SU-DHL-6 (cell line): ENCODE results near the gene EPHB2.

Experiments
- H2AFZ ChIP-seq: fragments of 200-600 bp; sonication (generic); 2 replicates; pipeline ENCODE4 v1.6.1; 2014; ENCODE audit warnings: low read depth, mild to moderate bottlenecking, moderate library complexity, mixed read lengths, antibody characterized with exemption, low read length; ENCODE audit not compliant: severe bottlenecking
- H3F3A ChIP-seq: fragments of 200-600 bp; shearing (Covaris generic); 2 replicates; pipeline ENCODE4 v1.6.0; 2016; ENCODE audit warnings: antibody characterized with exemption, mild to moderate bottlenecking; ENCODE audit not compliant: insufficient read depth
- H3K27ac ChIP-seq: fragments of 200-600 bp; sonication (generic); 2 replicates; pipeline ENCODE4 v1.5.1; 2016; ENCODE audit warnings: low read depth, mild to moderate bottlenecking, low read length, moderate library complexity, mixed read lengths
- H3K27me3 ChIP-seq: fragments of 200-600 bp; sonication (generic), shearing (Covaris generic); 2 replicates; pipeline ENCODE4 v1.6.0; 2014; ENCODE audit warnings: mild to moderate bottlenecking, low read length
- H3K36me3 ChIP-seq: fragments of 200-600 bp; sonication (generic); 2 replicates; pipeline ENCODE4 v1.6.1; 2014; ENCODE audit warnings: mild to moderate bottlenecking, low read length, mixed read lengths
- H3K4me2 ChIP-seq: fragments of 300-600, 200-600 bp; shearing (Covaris generic), sonication (generic); 2 replicates; pipeline ENCODE4 v1.6.0; 2014; ENCODE audit warnings: low read length, low read depth, mild to moderate bottlenecking; ENCODE audit not compliant: poor library complexity, severe bottlenecking
- H3K4me3 ChIP-seq: fragments of 200-600 bp; sonication (generic); 2 replicates; pipeline ENCODE4 v1.5.1; 2014; ENCODE audit warnings: antibody characterized with exemption, low read length, mild to moderate bottlenecking, mixed read lengths; ENCODE audit not compliant: insufficient read depth, poor library complexity, severe bottlenecking
- H3K79me2 ChIP-seq: fragments of 200-600 bp; sonication (generic); 2 replicates; pipeline ENCODE4 v1.6.1; 2014; ENCODE audit warnings: mild to moderate bottlenecking, low read length, moderate library complexity; ENCODE audit not compliant: insufficient read depth
- H3K9ac ChIP-seq: fragments of 200-600 bp; sonication (generic); 2 replicates; pipeline ENCODE4 v1.7.0; 2014; ENCODE audit warnings: mild to moderate bottlenecking, low read length
- H3K9me2 ChIP-seq: fragments of 200-600 bp; sonication (generic); replicated peaks from 2 replicates; pipeline ENCODE4 v1.6.1; 2014; ENCODE audit warnings: low read length; ENCODE audit not compliant: insufficient read depth
- H3K9me3 ChIP-seq: fragments of 200-600 bp; sonication (generic); 2 replicates; pipeline ENCODE4 v1.6.1; 2014; ENCODE audit warnings: low read length, mixed read lengths; ENCODE audit not compliant: insufficient read depth
- H4K20me1 ChIP-seq: fragments of 200-600 bp; sonication (generic); 2 replicates; pipeline ENCODE4 v1.6.1; 2014; ENCODE audit warnings: low read depth, mild to moderate bottlenecking, antibody characterized with exemption, low read length, moderate library complexity, mixed read lengths
- EZH2phosphoT487 ChIP-seq: fragments of 200-600 bp; sonication (generic), shearing (Covaris generic); conservative IDR thresholded peaks from 2 replicates; pipeline ENCODE4 v1.6.1; 2018; ENCODE audit warnings: mild to moderate bottlenecking, antibody characterized with exemption, low read length, moderate library complexity, mixed read lengths
- TF ChIP-seq, protein P1 (sequence below): fragments of 200-600 bp; sonication (generic); IDR thresholded peaks from one replicate; pipeline ENCODE4 v1.5.1; 2017; ENCODE audit warnings: antibody characterized with exemption, mild to moderate bottlenecking, low read length, moderate library complexity; ENCODE audit not compliant: insufficient read depth, poor library complexity, severe bottlenecking

The EPHB2 gene

DNA sequence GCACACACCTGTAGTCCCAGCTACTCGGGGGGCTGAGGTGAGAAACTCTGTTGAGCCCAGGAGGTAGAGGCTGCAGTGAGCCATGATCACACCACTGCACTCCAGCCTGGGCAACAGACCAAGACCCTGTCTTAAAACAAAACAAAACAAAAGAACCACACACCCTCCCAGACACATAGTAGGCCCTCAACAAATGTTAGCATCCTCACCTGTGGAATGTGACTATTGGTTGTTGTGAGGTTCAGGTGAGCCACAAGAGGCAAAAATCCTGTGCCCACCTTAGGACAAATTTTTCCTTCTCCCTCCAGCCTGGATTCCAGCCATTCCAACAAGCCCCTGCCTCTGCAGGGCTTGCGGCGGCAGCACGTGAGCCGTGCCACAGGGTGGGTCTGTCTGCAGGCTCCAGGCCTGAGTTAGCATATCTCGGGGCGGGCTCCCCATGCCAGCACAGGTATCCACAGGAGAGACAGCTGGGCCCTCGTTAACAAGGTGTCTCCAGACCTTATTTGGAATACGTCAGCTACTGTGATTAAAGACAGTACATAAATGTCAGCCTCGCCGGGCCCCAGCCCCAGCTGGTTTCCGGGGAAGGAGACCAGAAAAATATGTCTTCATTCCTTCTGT is 40.2 kb upstream of the EPHB2 start:
- Histone ChIP-seq H3K36me3 (no peaks in the 10 kb centered on the region), H3F3A (no peaks in the 10 kb centered on the region), H3K9me2 (no peaks in the 10 kb centered on the region), H4K20me1 (no peaks in the 10 kb centered on the region), H3K9ac (no peak overlapping the region), H3K79me2 (no peaks in the 10 kb centered on the region), H3K9me3 (no peaks in the 10 kb centered on the region), H3K4me2 (no peak overlapping the region), H3K27ac (no peak overlapping the region), H2AFZ (no peak overlapping the region), H3K4me3 (no peak overlapping the region), H3K27me3 (no peaks in the 10 kb centered on the region)
- TF ChIP-seq EZH2phosphoT487, result no peak
- TF ChIP-seq, protein P1, sequence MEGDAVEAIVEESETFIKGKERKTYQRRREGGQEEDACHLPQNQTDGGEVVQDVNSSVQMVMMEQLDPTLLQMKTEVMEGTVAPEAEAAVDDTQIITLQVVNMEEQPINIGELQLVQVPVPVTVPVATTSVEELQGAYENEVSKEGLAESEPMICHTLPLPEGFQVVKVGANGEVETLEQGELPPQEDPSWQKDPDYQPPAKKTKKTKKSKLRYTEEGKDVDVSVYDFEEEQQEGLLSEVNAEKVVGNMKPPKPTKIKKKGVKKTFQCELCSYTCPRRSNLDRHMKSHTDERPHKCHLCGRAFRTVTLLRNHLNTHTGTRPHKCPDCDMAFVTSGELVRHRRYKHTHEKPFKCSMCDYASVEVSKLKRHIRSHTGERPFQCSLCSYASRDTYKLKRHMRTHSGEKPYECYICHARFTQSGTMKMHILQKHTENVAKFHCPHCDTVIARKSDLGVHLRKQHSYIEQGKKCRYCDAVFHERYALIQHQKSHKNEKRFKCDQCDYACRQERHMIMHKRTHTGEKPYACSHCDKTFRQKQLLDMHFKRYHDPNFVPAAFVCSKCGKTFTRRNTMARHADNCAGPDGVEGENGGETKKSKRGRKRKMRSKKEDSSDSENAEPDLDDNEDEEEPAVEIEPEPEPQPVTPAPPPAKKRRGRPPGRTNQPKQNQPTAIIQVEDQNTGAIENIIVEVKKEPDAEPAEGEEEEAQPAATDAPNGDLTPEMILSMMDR, result no peak

DNA sequence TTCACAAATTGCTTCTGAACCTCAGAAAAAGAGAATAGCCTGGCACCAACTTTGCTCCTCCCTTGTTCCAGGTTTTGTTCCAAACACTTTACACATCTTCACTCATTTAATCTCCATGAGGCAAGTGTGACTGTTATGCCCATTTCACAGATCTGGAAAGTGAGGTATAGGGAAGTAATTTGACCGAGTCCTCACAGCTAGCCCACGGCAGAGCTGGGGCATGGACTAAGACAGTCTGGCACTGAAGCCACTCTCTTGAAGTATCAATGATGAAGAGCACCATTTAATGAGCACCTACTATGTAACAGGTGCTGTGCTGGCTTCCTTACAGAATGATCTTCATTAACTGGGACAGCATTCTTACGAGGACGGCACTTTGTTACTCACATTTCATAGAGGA is 38.6 kb upstream of the EPHB2 start:
- no peaks in the 10 kb centered on the region for H3K27me3 ChIP-seq
- no peak overlapping the region for H3K9ac ChIP-seq
- TF ChIP-seq, protein P1, result no peak
- no peak for TF ChIP-seq EZH2phosphoT487
- no peaks in the 10 kb centered on the region for H3K9me3 ChIP-seq
- no peak overlapping the region for H3K27ac ChIP-seq
- no peak overlapping the region for H3K4me2 ChIP-seq
- H2AFZ ChIP-seq, result no peak overlapping the region
- H4K20me1 ChIP-seq, result no peaks in the 10 kb centered on the region
- H3F3A ChIP-seq, result no peaks in the 10 kb centered on the region
- no peak overlapping the region for H3K4me3 ChIP-seq
- no peaks in the 10 kb centered on the region for H3K36me3 ChIP-seq
- H3K9me2 ChIP-seq, result no peaks in the 10 kb centered on the region
- no peaks in the 10 kb centered on the region for H3K79me2 ChIP-seq

DNA sequence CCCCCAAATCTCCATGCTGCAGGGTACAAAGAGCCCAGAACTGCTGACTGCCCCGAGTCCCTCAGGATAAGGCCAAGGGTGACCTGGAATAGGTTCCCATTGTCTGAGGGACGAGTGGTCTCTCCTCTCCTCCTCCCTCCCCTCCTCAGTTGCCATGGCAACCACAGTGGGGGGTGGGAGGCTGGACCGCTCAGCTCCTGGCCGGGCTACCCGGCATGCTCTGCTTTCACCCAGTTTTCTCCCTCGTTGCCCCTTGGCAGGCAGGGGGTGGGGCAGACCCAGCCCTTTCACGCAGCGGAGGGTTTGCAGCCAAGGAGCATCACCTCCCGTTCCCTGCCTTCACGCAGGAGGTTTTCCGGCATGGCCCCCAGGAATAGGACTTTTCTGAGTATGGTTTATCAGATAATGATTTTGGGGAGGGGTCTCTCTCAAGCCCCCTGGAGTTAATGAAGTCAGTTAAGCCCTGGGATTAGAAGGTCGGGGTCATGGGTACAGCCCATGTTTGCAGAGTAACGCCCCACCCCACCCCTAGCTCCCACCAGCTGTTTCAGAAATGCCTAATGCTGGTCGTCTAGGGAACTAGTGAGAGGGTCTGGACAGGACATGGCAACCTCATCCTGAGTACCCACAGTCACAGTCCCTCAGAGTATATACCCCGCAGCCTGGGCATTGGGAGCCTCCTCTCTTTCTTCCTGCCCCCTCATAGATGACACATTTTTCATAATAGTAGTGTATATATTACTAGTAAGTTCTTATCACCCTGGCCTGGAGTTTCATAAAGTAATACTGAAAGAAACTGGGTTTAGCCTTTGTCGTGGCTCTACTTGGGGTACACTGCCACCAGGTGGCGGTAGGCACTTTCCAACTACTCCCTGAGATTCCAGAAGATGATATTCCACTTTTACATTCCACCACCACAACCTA is 36.9 kb upstream of the EPHB2 start:
- Histone ChIP-seq H3K27ac (no peak overlapping the region), H2AFZ (no peak overlapping the region), H3K36me3 (no peaks in the 10 kb centered on the region), H3K4me2 (no peak overlapping the region), H3K4me3 (no peak overlapping the region), H3K9me3 (no peaks in the 10 kb centered on the region), H3K27me3 (no peaks in the 10 kb centered on the region), H3K79me2 (no peaks in the 10 kb centered on the region), H3K9ac (no peak overlapping the region), H3F3A (no peaks in the 10 kb centered on the region), H3K9me2 (no peaks in the 10 kb centered on the region), H4K20me1 (no peaks in the 10 kb centered on the region)
- TF ChIP-seq EZH2phosphoT487, result no peak
- TF ChIP-seq, protein P1, result peak; percentile 70
